ENCODE data around the gene DCHS2.

DCHS2 gene

GRCh38 chr4:154189346-154189745, 302.3 kb downstream of the DCHS2 start:
- no peak for DNase-seq

GRCh38 chr4:154186888-154187287, 304.7 kb downstream of the DCHS2 start:
- no peak for DNase-seq

- DNase-seq, result no peak
Measured at GRCh38 chr4:154186035-154186434, 305.6 kb downstream of the DCHS2 start.

GRCh38 chr4:154184238-154184637, 307.4 kb downstream of the DCHS2 start:
- DNase-seq, result no peak

- DNase-seq, result no peak
Measured at GRCh38 chr4:154183264-154183663, 308.3 kb downstream of the DCHS2 start.

All from SW 1271 (cell line).